HG03558 (cell line): ENCODE data around the gene CD8B2.
"Not testable (repeated sequence)": the region's sequence is repeated elsewhere in the genome, so short reads cannot be mapped to it uniquely, and the experiment has no call there.

Experiments used
- ATAC-seq: cut with Tn5 transposase; IDR thresholded peaks from one replicate; pipeline ENCODE4 v1.9.1; 2021; ENCODE audit warnings: moderate number of reproducible peaks; ENCODE audit not compliant: unreplicated experiment; ENCODE audit errors: extremely low read depth

CD8B2 gene

GRCh38 chr2:106511476-106511901, 24.3 kb downstream of the CD8B2 start:
- ATAC-seq, result not testable (repeated sequence)

- not testable (repeated sequence) for ATAC-seq
These were observed 24.8 kb downstream of the CD8B2 start for GRCh38 chr2:106511934-106512333.

- ATAC-seq, result not testable (repeated sequence)
These were observed 26.2 kb downstream of the CD8B2 start for GRCh38 chr2:106513391-106513790.

- not testable (repeated sequence) for ATAC-seq
These were observed 27.7 kb downstream of the CD8B2 start for GRCh38 chr2:106514827-106515226.

- ATAC-seq, result no peak
These were observed 29.3 kb downstream of the CD8B2 start for GRCh38 chr2:106516436-106516835.

GRCh38 chr2:106516864-106517263, 29.7 kb downstream of the CD8B2 start:
- no peak for ATAC-seq

GRCh38 chr2:106517329-106517728, 30.2 kb downstream of the CD8B2 start:
- ATAC-seq, result no peak

- ATAC-seq, result no peak
These were observed 32.6 kb downstream of the CD8B2 start for GRCh38 chr2:106519767-106520166.

GRCh38 chr2:106521016-106521415, 33.9 kb downstream of the CD8B2 start:
- ATAC-seq, result no peak

- ATAC-seq, result no peak
These were observed 37.0 kb downstream of the CD8B2 start for GRCh38 chr2:106523976-106524665.

GRCh38 chr2:106530866-106531265, 43.7 kb downstream of the CD8B2 start:
- ATAC-seq, result no peak

- ATAC-seq, result no peak
These were observed 44.6 kb downstream of the CD8B2 start for GRCh38 chr2:106531676-106532214.

GRCh38 chr2:106532236-106532635, 45.1 kb downstream of the CD8B2 start:
- no peak for ATAC-seq

GRCh38 chr2:106534471-106534870, 47.3 kb downstream of the CD8B2 start:
- no peak for ATAC-seq

- ATAC-seq, result no peak
These were observed 49.3 kb downstream of the CD8B2 start for GRCh38 chr2:106536490-106536889.

GRCh38 chr2:106537047-106537446, 49.9 kb downstream of the CD8B2 start:
- ATAC-seq, result no peak

GRCh38 chr2:106537791-106538191, 50.6 kb downstream of the CD8B2 start:
- no peak for ATAC-seq

GRCh38 chr2:106540886-106541285, 53.7 kb downstream of the CD8B2 start:
- no peak for ATAC-seq

- no peak for ATAC-seq
These were observed 54.2 kb downstream of the CD8B2 start for GRCh38 chr2:106541333-106541732.

GRCh38 chr2:106542746-106543359, 55.7 kb downstream of the CD8B2 start:
- ATAC-seq, result peak; percentile 78

GRCh38 chr2:106545007-106545406, 57.8 kb downstream of the CD8B2 start:
- no peak for ATAC-seq
